Transverse colon (tissue), 3 donors: ENCODE data around the gene RDH8.

Source experiments
- EP300 ChIP-seq: sonication (generic); formaldehyde crosslinking; IDR thresholded peaks from one replicate; pipeline ENCODE4 v1.6.1; 2017; ENCODE audit warnings: antibody characterized with exemption, low read depth
- POLR2A ChIP-seq: fragments of 450-650 bp; IDR thresholded peaks from one replicate; pipeline ENCODE4 v1.6.1; 2016; ENCODE audit warnings: antibody characterized with exemption, mild to moderate bottlenecking, moderate library complexity
- TF ChIP-seq, protein P1 (sequence below), 5 experiments: fragments of 200-600 bp in 3 of 5; fragments of 450-650 bp in 2 of 5; sonication (generic) in 3 of 5; IDR thresholded peaks; 1 replicate in 2 of 5; 2 replicates in 3 of 5; pipeline ENCODE4 v1.5.1; 2016 to 2017; ENCODE audit warnings: antibody characterized with exemption in 5 of 5, inconsistent platforms in 3 of 5, mild to moderate bottlenecking in 2 of 5, moderate library complexity in 1 of 5

DNA sequence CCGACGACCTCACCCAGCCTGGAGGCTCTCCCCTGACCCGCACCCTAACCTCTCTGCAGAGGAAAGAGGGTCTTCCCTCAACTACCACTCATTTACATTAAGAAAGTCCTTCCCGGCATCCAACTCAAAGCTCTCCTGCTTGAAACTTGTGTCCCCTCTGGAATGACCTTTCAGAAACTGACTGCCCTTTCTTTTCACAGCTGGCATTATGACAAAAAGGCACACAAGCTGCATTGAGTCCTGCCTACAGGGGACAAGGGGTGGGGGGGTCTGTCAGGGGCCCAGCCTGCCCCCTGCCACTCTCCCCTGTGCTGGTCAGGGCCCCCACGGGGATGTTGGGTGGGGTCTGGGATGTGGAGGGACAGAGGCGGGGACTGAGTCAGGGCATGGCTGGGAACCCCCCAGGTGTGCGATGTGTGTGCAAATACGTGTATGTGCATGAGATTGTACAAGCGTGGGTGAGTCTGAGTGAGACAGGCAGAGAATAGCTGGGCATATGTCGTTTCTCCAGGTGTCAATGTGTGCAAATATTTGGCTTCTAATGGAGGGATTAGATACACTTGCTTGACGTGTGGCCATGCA is 5.0 kb upstream of the RDH8 start:
- TF ChIP-seq, protein P1, sequence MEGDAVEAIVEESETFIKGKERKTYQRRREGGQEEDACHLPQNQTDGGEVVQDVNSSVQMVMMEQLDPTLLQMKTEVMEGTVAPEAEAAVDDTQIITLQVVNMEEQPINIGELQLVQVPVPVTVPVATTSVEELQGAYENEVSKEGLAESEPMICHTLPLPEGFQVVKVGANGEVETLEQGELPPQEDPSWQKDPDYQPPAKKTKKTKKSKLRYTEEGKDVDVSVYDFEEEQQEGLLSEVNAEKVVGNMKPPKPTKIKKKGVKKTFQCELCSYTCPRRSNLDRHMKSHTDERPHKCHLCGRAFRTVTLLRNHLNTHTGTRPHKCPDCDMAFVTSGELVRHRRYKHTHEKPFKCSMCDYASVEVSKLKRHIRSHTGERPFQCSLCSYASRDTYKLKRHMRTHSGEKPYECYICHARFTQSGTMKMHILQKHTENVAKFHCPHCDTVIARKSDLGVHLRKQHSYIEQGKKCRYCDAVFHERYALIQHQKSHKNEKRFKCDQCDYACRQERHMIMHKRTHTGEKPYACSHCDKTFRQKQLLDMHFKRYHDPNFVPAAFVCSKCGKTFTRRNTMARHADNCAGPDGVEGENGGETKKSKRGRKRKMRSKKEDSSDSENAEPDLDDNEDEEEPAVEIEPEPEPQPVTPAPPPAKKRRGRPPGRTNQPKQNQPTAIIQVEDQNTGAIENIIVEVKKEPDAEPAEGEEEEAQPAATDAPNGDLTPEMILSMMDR (IDR thresholded peaks at IDR 0.05): no peak
- no peak for TF ChIP-seq POLR2A
- no peak for TF ChIP-seq EP300
